ENCODE measurements around the gene PDIA2.
"Not testable (repeated sequence)": the region's sequence is repeated elsewhere in the genome, so short reads cannot be mapped to it uniquely, and the experiment has no call there.

The PDIA2 gene

DNA sequence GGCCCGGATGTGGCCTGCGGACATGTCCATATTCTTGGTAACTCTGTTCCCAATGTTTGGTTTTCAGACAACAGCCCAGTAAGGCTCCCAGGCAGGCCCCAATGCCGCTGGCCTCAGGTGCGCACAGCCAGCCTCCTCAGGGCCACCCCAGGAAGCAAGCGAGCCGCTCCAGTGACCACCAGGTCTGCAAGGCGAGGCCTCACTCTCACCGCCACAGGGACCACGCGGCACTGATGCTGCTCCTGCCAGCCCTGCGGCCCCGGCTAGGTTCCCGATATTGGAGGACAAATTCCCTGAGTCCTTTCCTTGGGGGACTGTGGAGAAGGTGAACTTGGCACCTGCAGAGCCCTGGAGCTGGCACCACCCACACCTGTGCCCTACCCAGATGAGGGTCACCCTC lies 19.0 kb downstream of the PDIA2 start:
- DNase-seq, result no peak

DNA sequence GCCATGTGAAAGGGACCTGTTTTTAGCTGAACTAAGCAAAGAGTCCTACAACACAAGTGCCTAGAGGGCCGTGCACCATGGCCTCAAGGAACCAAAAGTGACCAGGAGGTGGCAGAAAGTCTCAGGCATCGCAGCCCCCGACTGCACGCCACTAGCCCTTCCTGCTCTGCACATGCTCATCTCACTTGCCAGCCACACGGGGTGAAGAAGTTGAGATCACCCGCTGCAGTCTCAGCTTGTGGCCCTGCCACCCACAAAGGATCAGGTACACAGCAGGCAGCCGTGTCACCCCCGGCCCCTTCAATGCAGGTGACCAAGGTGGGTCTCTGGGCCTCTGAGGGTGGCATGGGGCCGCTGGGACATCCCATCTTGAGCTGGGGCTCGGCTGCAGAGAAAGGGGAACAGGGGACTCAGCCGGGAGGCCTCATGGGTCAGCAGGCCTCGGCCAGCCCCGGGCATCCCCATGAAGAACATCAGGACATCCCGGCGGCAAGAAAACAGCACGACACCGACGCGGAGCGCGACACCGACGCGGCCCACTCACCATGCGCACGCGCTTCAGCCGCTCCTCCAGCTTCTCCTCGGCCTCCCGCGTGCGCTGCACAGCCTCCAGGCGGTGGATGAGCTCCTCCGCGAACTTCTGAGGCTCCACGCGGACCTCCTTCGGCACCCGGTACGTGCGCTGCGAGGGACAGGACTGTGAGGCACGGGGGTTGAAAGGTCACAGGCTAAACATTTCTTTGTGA lies 21.0 kb downstream of the PDIA2 start:
- DNase-seq, result no peak

DNA sequence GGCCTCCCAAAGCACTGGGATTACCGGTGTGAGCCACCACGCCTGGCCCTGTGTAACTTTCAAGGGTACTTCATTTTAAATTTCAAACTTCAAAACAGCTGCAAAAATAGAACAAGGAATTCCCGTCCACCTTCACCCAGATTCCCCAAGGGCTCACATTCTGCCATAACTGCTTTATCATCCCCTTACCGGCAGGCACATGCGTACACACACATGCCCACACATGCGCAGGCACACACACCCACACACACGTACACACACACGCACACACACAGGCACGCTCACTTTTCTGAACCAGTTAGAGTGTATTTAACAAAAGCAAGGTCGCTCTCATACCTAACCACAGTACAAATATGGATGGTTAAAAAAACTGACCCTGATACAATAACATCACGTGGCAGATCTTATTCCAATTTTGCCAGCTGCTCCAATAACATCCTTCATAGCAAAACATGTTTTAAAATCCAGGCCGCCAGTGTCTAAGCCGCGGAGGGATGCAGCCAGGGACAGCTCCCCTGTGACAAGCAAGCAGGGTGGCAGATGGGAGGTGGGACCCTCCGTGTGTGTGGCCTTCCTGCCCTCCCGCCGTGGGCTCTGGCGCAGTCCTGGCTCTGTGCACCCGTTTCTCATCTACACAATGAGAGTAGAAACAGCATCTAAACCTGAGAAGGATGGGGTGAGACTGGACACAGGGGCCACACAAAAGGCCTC lies 23.1 kb downstream of the PDIA2 start:
- DNase-seq, result no peak

DNA sequence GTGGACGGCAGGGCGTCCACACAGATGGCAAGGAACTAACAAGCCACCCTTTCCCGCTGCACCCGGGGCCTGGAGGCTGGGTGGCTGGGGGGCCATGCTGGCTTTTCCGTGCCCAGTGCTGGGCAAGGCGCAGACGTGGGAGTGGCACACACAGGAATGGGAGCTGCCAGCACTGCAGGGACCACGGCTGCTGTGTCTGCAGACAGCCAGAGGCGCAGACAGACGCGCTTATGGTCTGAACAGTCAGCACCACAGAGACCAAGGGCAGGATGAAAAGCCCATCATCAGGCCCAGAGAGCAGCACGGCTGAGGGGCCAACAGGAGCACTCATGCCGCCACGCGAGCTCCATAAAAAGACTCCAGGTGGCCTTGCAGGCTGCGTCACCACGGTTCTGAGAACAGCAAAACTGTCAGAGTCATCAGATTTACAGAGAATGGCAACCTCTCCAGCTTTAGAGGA lies 24.0 kb downstream of the PDIA2 start:
- no peak for DNase-seq

DNA sequence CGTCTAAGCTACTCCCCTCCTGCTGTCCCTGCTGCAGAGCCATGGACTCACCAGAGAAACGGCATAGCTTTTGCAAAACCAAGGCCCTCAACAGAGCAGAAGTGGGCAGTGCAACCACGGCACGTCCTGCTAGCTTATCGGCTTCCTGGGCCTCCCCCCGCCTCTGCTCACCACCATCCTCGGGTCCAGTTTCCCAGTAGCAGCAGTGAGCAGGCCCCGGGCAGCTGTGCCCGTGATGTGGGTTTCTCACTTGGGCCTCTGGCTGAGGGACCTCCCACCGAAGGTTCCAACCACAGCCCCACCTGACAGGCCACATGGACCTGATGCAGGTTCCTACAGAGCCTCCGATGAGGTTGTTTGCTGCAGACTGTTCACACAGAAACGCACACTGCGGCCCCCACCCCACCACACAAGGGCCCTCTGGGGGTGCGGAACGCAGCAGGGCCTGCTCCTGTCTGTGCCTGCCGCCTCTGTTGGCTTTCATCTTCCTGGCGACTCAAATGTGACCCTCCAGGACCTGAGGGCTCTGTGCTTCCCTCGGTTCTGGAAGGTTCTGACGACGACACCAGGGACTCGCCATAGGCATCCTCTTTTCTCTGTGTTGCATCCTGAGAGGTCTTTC lies 24.8 kb downstream of the PDIA2 start:
- no peak for DNase-seq

DNA sequence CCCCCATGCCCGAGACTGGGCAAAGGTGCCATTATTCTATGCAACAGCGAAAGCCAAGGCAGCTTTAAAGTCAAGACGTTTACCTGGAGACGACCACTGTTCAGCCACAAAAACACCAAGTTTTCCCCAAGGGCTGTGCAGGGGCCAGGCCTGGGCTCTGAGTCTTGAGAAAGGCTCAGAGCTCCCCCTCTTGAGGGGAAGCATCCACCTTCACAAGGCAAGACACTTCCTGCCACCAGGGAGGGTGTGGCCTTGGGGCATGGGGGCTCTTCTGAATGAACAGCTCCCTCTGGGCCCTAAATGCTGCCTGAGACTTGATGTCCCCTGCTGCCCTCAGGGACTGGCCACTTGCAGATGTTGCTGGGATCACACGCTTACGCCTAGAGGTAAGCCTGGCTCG lies 26.5 kb downstream of the PDIA2 start:
- no peak for DNase-seq

DNA sequence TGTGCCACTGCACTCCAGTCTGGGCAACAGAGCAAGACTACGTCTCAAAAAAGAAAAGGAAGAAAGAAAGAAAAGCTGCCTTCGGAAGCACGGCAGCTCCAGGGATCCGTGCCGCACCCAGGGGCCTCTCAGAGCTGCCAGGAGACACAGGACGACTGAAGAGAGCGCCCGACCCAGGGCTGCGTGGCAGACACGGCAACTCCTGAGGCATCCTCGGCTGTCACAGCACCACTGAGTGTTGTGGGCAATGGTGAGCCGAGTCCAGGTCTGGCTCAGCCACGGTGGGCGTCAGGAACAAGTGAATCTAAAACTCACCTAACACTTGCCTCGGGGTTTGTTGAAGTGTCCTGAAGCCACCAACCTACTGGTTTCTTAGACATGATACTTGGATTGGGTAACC lies 28.8 kb downstream of the PDIA2 start:
- no peak for DNase-seq

DNA sequence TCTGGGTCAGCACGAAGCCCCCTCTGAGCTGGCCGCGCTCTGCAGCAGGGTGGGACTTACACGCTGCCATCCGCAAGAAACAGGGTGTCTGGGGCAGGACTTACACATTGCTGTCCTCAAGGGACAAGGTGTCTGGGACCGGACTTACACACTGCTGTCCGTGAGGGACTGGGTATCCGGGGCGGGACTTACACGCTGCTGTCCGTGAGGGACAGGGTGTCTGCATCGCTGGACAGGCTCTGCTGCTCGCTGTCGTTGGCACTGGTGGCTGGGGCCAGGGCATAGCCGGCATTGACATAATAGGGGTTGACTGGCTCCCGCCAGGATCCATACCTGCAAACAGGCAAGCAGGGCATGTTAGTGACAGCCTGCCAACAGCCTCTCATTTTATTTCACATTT lies 31.4 kb downstream of the PDIA2 start:
- DNase-seq, result no peak

DNA sequence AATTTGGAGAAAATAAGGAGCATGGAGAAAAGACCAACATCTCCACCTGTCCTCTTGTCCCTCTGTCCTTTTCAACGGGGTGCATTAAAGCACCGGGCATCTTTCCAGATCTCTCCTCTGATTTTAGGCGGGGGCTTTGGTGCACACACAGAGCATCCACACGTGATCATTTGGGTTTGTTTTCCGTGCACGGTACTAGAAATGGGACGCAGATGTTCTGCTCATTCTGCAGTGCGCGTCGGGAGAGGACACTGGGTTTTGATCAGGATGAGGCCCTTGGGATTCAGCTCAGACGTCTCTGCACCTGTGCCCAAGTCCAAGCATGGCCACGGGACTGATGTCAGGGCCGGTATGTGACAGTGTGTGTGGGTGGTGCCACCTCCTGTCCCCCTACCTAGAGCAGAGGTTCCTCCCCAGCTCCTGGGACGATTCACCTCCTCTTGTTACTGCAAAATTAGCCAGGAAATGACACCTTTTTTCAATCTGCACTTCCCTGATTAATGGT lies 31.9 kb downstream of the PDIA2 start:
- no peak for DNase-seq

DNA sequence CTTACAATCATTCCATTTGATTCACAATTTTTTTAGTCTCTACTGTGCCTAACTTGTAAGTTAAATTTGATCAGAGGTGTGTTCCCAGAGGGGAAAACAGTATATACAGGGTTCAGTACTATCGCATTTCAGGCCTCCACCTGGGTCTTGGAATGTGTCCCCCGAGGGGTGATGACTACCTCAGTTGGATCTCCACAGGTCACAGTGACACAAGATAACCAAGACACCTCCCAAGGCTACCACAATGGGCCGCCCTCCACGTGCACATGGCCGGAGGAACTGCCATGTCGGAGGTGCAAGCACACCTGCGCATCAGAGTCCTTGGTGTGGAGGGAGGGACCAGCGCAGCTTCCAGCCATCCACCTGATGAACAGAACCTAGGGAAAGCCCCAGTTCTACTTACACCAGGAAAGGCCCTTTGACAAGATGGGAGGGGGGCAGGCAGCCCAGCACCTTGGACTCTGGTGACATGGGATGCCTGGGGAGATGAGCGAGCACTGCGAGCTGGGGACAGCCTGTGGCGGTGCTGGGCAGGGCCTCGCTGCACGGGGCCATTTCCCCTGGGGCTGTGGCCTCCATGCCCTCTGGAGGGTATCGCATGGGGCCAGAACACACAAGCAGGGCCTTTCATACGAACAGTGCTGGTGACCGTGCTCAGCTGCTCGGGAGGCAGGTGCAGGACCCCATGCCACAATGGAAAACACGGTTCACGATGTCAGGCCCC lies 33.9 kb downstream of the PDIA2 start:
- no peak for DNase-seq

DNA sequence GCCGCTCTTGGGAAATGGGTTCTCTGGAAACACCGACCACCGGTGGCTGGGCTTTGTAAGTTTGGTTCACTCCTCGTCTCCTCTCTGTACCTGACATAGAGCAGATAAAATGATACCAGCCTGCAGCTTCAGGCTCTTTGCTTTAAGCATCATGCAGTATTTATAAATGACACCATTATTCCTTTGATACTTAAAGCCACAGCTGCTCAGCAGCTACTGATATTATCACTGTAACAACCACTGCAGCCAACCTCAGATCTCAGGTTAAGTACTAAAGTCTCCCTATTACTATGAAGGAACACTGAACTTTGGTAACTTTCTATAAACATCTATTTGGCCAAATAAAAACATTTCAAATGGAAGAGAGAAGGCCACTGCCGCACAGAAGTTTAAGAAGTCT lies 34.6 kb downstream of the PDIA2 start:
- no peak for DNase-seq

DNA sequence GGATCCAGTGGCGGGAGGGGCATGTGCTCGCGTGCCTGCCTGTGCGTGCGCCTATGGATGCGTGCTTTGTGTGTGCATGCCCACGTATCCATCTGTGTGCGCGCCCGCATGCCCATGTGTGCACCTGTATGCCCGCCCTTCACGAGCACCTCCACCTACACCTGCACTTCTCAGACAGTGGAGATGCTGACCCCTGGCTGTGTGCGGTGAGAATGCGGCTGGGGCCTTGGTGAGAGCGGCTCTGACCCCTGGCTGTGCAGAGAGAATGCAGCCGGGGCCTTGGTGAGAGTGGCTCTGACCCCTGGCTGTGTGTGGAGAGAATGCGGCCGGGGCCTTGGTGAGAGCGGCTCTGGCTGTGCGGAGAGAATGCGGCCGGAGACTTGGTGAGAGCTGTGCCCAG lies 35.7 kb downstream of the PDIA2 start:
- no peak for DNase-seq

DNA sequence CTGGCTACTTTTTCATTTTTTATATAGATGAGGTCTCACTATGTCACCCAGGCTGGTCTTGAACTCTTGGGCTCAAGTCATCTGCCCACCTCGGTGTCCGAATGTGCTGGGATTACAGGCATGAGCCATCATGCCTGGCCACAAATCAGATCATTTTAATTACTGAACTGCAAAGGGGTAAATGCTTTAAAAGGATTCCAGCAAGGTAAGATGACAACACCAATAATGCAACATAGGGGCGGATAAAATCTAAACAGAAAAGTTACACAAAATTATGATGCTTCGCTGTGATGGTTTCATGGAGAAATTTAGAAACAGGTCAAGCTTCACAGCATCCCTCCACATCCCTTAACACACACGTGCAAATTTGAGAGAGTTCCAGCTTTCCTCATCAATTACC lies 37.2 kb downstream of the PDIA2 start:
- no peak for DNase-seq

DNA sequence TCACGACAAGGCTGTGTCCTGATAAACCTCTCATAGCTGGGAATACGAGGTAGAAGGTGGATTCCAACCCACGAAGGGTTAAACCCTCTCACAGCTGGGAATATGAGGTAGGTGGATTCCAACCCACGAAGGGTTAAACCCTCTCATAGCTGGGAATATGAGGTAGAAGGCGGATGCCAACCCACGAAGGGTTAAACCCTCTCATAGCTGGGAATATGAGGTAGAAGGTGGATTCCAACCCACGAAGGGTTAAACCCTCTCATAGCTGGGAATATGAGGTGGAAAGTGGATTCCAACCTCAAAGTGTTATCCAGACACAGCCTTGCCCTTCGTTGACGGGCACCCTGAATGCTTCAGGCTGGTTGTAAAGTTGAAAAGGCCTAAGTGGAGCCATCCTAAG lies 38.6 kb downstream of the PDIA2 start:
- DNase-seq, result no peak

DNA sequence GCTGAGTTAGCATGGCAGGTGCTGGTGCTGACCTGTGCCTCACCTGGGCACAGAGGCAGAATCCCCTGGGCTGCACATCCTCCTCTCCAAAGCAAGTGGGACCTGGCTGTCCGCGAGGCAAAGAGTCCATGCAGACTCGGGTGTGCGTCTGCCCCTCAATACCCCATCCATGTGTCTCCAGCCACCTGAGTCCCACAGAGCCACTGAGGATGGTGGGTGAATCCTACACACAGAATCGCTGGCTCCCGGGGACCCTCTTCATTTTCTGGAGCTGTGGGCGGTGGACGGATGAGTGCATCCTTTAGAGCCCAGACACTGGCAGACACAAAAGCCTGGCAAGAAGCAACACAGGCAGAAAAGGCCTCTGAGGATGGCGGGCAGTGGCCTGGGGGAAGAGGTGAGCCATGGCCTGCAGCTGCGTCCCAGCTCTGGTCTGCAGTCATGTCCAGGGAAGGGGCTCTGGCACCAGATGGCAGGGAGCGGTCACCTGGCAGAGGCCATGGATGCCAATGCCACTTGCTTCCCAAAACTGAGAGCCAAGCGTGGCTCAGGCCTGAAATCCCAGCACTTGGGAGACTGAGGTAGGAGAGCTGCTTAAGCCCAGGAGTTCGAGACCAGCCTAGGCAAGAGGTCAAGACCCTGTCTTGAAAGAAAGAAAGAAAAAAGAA lies 39.6 kb downstream of the PDIA2 start:
- no peak for DNase-seq

DNA sequence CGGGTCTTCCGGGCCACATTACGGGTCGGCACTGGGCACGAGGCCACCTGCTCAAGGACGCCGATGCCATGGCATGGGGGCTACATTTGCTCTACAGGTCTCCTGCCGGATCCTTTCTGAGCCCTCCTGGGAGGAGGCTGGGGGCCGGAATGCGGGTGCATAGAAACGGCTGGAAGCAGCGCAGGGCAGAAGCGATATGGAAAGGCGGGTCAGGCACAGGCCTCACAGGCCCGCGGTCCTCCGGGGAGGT lies 41.2 kb downstream of the PDIA2 start:
- DNase-seq, result no peak

DNA sequence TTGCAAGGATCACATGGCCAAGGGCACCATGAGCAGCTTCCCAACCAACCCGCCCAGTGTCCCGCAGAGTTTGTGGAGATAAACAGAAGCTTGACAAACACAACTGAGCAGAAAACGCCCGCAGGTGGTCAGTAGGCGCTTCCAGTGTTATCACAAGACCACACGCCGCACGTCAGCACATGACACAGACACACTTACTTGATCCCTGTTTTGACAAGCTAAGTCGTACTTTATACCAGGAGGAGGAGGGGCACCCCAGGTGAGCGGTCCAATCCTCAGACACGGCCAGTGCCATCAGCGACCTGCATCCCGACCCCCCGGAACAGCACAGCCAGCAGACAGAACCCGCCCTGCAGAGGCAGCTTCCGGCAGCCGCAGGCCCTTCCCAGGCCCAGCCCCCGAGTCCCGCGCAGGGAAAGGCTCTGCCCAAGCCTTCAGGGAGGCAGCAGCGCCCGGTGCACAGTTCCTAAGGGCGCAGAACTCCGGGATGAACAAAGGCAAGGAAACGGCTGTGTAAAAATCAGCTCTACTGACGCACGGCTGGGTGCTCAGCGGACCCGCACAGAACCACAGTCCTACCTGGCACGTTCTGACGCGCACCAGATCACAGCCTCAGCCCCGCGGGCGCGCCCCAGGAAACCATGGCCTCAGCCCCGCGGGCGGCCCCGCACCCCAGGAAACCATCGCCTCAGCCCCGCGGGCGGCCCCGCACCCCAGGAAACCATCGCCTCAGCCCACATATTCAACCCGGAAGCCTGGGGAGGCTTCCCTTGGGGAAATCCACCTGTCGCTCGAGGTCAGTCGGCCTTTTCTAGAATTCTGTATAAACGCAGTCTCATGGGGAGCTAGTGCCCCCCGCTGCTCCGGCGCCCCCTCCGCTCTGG lies 41.7 kb downstream of the PDIA2 start:
- no peak for DNase-seq

DNA sequence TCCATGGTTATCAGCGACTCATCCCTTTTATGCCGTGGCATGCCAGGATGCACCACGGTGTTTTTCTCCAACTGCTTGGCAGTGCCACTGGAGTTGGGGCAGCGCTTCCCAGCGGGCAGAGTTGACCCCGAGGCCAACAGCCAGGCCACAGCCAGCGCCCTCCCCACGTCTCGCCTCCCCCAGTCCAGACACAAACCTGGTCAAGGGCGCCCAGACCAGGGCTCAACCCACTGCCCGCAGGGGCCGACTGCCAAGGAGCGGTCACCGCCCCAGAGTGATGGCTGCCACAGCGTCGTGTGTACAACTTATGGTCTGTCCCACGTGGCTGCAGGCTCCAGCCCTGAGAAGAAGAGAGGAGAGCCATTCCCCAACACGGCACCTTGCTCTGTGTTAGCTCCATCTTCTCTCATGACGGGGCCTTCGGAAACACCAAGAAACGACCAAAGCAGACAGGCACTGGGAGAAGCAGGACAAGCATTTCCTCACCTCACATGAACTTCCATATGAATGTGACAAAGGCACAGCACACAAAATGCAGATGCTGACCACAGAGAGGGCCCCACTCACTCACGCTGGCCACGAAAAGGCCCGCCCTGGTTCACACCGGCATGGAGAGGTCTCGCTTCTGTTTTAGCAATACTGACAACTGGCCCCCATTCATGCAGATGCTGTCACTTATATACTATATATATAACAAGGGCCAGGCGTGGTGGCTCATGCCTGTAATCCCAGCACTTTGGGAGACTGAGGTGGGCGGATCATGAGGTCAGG lies 42.6 kb downstream of the PDIA2 start:
- DNase-seq, result no peak

DNA sequence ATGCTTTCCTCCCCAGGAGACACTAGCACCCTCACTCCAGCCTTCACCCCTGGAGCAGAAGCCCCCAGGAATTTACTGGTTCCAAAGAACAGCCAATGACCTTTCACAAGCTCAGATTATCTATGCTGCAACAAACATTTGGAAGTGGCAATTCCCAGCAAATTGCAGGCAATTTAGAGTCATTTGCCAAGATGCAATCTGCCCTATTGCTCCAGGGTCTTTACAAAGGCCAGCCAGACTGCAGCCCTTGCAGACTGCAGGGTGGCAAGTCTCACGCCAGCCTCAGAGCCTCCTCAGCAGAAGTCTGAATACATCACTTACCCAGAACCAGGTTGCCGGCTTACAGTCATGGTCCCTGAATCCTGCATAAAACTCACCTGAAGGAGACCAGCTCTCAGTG lies 47.8 kb downstream of the PDIA2 start:
- DNase-seq, result no peak

DNA sequence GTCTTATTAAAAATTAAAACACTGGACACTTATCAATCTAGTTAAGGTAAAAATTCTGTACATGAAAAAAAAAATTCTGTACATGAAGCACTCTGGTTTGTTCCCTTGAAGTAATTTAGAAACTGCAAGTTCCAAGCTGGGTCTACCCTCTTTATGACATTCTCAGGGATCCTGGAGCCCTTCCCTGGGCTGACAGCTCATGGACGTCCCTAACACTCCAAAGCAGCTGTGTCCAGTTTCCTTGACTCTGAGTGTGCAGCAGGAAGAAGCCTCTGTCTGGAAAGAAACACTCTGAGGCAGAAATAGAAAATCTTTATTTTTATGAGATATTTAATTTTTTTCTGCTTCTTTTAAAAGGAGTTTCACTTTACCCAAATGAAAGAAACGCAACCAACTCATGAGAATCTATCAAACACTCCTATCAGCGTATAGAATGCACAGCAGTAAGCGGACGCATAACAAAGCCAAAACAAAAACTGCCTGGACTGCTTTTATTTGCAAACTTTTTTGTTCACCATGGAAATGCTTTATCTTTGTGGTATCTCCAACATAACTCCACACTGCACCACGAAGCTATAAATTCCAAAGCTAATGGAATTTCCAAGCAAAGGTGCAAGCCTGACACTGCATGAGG lies 48.3 kb downstream of the PDIA2 start:
- DNase-seq, result not testable (repeated sequence)
